KG1 (cell line): ENCODE measurements around the gene WASHC1.
"Not testable (repeated sequence)": the region's sequence is repeated elsewhere in the genome, so short reads cannot be mapped to it uniquely, and the experiment has no call there.

ENCODE experiments used
- DNase-seq: peaks from one replicate; lab custom pipeline; 2025; lab: John Stamatoyannopoulos, UW

The WASHC1 gene

DNA sequence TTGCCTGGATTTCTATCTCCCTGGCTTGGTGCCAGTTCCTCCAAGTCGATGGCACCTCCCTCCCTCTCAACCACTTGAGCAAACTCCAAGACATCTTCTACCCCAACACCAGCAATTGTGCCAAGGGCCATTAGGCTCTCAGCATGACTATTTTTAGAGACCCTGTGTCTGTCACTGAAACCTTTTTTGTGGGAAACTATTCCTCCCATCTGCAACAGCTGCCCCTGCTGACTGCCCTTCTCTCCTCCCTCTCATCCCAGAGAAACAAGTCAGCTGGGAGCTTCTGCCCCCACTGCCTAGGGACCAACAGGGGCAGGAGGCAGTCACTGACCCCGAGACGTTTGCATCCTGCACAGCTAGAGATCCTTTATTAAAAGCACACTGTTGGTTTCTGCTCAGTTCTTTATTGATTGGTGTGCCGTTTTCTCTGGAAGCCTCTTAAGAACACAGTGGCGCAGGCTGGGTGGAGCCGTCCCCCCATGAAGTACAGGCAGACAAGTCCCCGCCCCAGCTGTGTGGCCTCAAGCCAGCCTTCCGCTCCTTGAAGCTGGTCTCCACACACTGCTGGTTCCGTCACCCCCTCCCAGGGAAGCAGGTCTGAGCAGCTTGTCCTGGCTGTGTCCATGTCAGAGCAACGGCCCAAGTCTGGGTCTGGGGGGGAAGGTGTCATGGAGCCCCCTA lies 15.0 kb downstream of the WASHC1 start:
- not testable (repeated sequence) for DNase-seq

DNA sequence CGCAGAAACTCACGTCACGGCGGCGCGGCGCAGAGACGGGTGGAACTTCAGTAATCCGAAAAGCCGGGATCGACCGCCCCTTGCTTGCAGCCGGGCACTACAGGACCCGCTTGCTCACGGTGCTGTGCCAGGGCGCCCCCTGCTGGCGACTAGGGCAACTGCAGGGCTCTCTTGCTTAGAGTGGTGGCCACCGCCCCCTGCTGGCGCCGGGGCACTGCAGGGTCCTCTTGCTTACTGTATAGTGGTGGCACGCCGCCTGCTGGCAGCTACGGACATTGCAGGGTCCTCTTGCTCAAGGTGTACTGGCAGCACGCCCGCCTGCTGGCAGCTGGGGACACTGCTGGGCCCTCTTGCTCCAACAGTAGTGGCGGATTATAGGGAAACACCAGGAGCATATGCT lies 18.1 kb downstream of the WASHC1 start:
- DNase-seq = not testable (repeated sequence)

DNA sequence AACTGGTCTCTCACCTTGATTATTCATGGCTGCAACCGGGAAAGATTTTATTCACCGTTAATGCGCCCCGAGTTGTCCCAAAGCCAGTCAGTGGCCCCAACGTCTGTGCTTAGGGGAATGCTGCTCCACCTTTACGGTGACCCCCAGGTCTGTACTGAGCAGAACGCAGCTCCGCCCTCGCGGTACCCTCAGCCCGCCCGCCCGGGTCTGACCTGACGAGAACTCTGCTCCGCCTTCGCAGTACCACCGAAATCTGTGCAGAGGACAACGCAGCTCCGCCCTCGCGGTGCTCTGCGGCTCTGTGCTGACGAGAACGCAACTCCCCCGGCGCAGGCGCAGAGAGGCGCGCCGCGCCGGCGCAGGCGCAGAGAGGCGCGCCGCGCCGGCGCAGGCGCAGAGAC lies 18.6 kb downstream of the WASHC1 start:
- not testable (repeated sequence) for DNase-seq

DNA sequence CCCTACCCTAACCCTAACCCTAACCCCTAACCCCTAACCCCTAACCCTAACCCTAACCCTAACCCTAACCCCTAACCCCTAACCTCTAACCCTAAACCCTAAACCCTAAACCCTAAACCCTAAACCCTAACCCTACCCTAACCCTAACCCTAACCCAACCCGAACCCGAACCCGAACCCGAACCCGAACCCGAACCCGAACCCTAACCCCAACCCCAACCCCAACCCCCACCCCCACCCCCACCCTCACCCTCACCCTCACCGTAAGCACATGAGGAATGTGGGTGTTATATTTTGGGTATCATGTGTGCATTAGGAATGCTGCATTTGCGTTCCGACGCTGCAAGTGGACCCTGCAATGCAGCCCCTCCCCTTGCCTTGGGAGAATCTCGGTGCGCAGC lies 19.0 kb downstream of the WASHC1 start:
- DNase-seq = not testable (repeated sequence)
